H9 (cell line): ENCODE measurements around the gene SIX2. TPM values are rescaled to one million over a fixed set of nuclear protein-coding genes. Genes with fewer than 3 reads are reported as not detected.
A peak's percentile ranks its signal among the peaks of the same experiment; 100 is the strongest.

ENCODE experiments used
- DNase-seq: peaks from one replicate; pipeline ENCODE4 v3.0.0-alpha.2; 2017
- H2AFZ ChIP-seq: one replicate; pipeline ENCODE4 v1.6.1; 2013; ENCODE audit warnings: mild to moderate bottlenecking, low read length, control low read depth, moderate library complexity
- H2AK5ac ChIP-seq: 2 replicates; pipeline ENCODE4 v1.6.1; 2013; ENCODE audit warnings: low read length, control low read depth, mixed read lengths; ENCODE audit not compliant: insufficient read length
- H2BK120ac ChIP-seq: one replicate; pipeline ENCODE4 v1.6.1; 2013; ENCODE audit warnings: low read depth, mild to moderate bottlenecking, low read length, control low read depth, inconsistent platforms; ENCODE audit not compliant: poor library complexity, severe bottlenecking
- H2BK12ac ChIP-seq: 2 replicates; pipeline ENCODE4 v1.6.1; 2013; ENCODE audit warnings: low read length, control low read depth, mixed read lengths, low read depth; ENCODE audit not compliant: insufficient read length
- H2BK15ac ChIP-seq: 2 replicates; pipeline ENCODE4 v1.6.1; 2013; ENCODE audit warnings: low read depth, low read length, control low read depth
- H2BK20ac ChIP-seq: one replicate; pipeline ENCODE4 v1.6.1; 2013; ENCODE audit warnings: low read depth, mild to moderate bottlenecking, low read length, control low read depth, inconsistent platforms; ENCODE audit not compliant: poor library complexity, severe bottlenecking
- H2BK5ac ChIP-seq: 2 replicates; pipeline ENCODE4 v1.6.1; 2013; ENCODE audit warnings: low read length, control low read depth, mixed read lengths; ENCODE audit not compliant: insufficient read length
- H3K14ac ChIP-seq: 2 replicates; pipeline ENCODE4 v1.6.1; 2013; ENCODE audit warnings: low read length, control low read depth; ENCODE audit not compliant: insufficient read depth
- H3K18ac ChIP-seq: 2 replicates; pipeline ENCODE4 v1.6.1; 2013; ENCODE audit warnings: low read depth, mild to moderate bottlenecking, mixed read lengths, low read length, control low read depth; ENCODE audit not compliant: insufficient read length
- H3K23ac ChIP-seq: 2 replicates; pipeline ENCODE4 v1.6.1; 2013; ENCODE audit warnings: low read length, control low read depth, mixed read lengths, low read depth; ENCODE audit not compliant: insufficient read length
- H3K23me2 ChIP-seq: 2 replicates; pipeline ENCODE4 v1.6.1; 2013; ENCODE audit warnings: low read depth, mild to moderate bottlenecking, mixed read lengths, low read length, control low read depth; ENCODE audit not compliant: insufficient read length, poor library complexity, severe bottlenecking
- H3K27ac ChIP-seq: 2 replicates; pipeline ENCODE4 v1.5.1; 2013; ENCODE audit warnings: low read length, control low read depth, mixed read lengths, low read depth; ENCODE audit not compliant: insufficient read length
- H3K27me3 ChIP-seq: 2 replicates; pipeline ENCODE4 v1.6.1; 2013; ENCODE audit warnings: low read length, control low read depth, inconsistent platforms; ENCODE audit not compliant: insufficient read depth
- H3K4ac ChIP-seq: 2 replicates; pipeline ENCODE4 v1.6.1; 2013; ENCODE audit warnings: low read depth, mild to moderate bottlenecking, control low read depth, inconsistent platforms, low read length, moderate library complexity
- H3K4me1 ChIP-seq: 2 replicates; pipeline ENCODE4 v1.6.1; 2013; ENCODE audit warnings: low read length, control low read depth, inconsistent platforms; ENCODE audit not compliant: insufficient read depth
- H3K4me2 ChIP-seq: 2 replicates; pipeline ENCODE4 v1.6.1; 2013; ENCODE audit warnings: low read length, control low read depth, mixed read lengths; ENCODE audit not compliant: insufficient read length, insufficient read depth
- H3K56ac ChIP-seq: 2 replicates; pipeline ENCODE4 v1.6.1; 2013; ENCODE audit warnings: low read depth, mild to moderate bottlenecking, mixed read lengths, low read length, control low read depth; ENCODE audit not compliant: insufficient read length
- H3K79me1 ChIP-seq: 2 replicates; pipeline ENCODE4 v1.6.1; 2013; ENCODE audit warnings: low read depth, mild to moderate bottlenecking, moderate library complexity, low read length, control low read depth, inconsistent platforms; ENCODE audit not compliant: insufficient read depth, poor library complexity, severe bottlenecking
- H3K79me2 ChIP-seq: 2 replicates; pipeline ENCODE4 v1.6.1; 2013; ENCODE audit warnings: low read length, control low read depth, inconsistent platforms; ENCODE audit not compliant: insufficient read depth
- H3K9ac ChIP-seq: 2 replicates; pipeline ENCODE4 v1.6.1; 2013; ENCODE audit warnings: low read length, control low read depth, mixed read lengths; ENCODE audit not compliant: insufficient read length; ENCODE audit errors: extremely low read depth
- H3K9me3 ChIP-seq: one replicate; pipeline ENCODE4 v1.6.1; 2013; ENCODE audit warnings: low read depth, low read length, inconsistent platforms; ENCODE audit not compliant: control insufficient read depth
- H3T11ph ChIP-seq: one replicate; pipeline ENCODE4 v1.6.1; 2013; ENCODE audit warnings: mild to moderate bottlenecking, low read length, control low read depth, inconsistent platforms
- H4K20me1 ChIP-seq: one replicate; pipeline ENCODE4 v1.6.1; 2013; ENCODE audit not compliant: control insufficient read depth, insufficient read length, insufficient read depth
- H4K5ac ChIP-seq: 2 replicates; pipeline ENCODE4 v1.6.1; 2013; ENCODE audit warnings: low read depth, mild to moderate bottlenecking, mixed read lengths, low read length, control low read depth; ENCODE audit not compliant: insufficient read length
- H4K8ac ChIP-seq: replicated peaks from 2 replicates; pipeline ENCODE4 v1.6.1; 2013; ENCODE audit warnings: low read length, control low read depth, mixed read lengths, low read depth; ENCODE audit not compliant: insufficient read length
- H4K91ac ChIP-seq: 2 replicates; pipeline ENCODE4 v1.6.1; 2013; ENCODE audit warnings: low read depth, mild to moderate bottlenecking, moderate library complexity, mixed read lengths, low read length, control low read depth; ENCODE audit not compliant: insufficient read length
- H3K27ac Mint-ChIP-seq, 3 experiments: 2 replicates in 2 of 3; 3 replicates in 1 of 3; pipeline ENCODE4 v1.8.0; 2020 to 2021; ENCODE audit warnings: mixed read lengths in 3 of 3, mild to moderate bottlenecking in 1 of 3, moderate library complexity in 1 of 3
- H3K27me3 Mint-ChIP-seq: 2 replicates; pipeline ENCODE4 v1.8.0; 2021; ENCODE audit warnings: low read depth, mild to moderate bottlenecking, moderate library complexity, mixed read lengths
- H3K36me3 Mint-ChIP-seq, 3 experiments: 2 replicates in 2 of 3; 3 replicates in 1 of 3; pipeline ENCODE4 v1.8.0; 2020 to 2021; ENCODE audit warnings: low read depth in 3 of 3, mixed read lengths in 3 of 3; ENCODE audit not compliant: insufficient read depth in 1 of 3
- H3K4me1 Mint-ChIP-seq, 2 experiments: 2 replicates each; pipeline ENCODE4 v1.8.0; 2020; ENCODE audit warnings: mixed read lengths in 2 of 2
- H3K4me3 Mint-ChIP-seq, 2 experiments: 2 replicates in 1 of 2; 3 replicates in 1 of 2; pipeline ENCODE4 v1.8.0; 2020 to 2021; ENCODE audit warnings: mild to moderate bottlenecking in 2 of 2, mixed read lengths in 2 of 2, moderate library complexity in 1 of 2
- H3K9me3 Mint-ChIP-seq, 2 experiments: 2 replicates in 1 of 2; 3 replicates in 1 of 2; pipeline ENCODE4 v1.8.0; 2020; ENCODE audit warnings: mild to moderate bottlenecking in 2 of 2, mixed read lengths in 2 of 2, moderate library complexity in 1 of 2
- CTCF ChIP-seq: fragments of 200-600 bp; sonication (generic); conservative IDR thresholded peaks from 3 replicates; pipeline ENCODE4 v1.8.0; 2021; ENCODE audit warnings: antibody characterized with exemption, mild to moderate bottlenecking
- WGBS: extraction: QIAGEN DNeasy Blood & Tissue Kit; methylation state at CpG from one replicate; pipeline ENCODE4 v1.1.7; 2013; ENCODE audit warnings: missing lambda C conversion rate, low lambda C conversion rate, mixed read lengths; ENCODE audit not compliant: insufficient read length; ENCODE audit errors: extremely low coverage; 5-methylcytosine and 5-hydroxymethylcytosine counted together
- total RNA-seq: library from RNA; stranded (reverse); gene quantifications from 2 replicates; pipeline ENCODE4 v1.2.1, GENCODE V29; 2021

SIX2 gene
- total RNA-seq, 1 experiment from 2014 or later = not detected

GRCh38 chr2:45031028-45031427 lies 21.8 kb upstream of the SIX2 start:
- no peak overlapping the region for H2BK20ac ChIP-seq
- H3K27me3 ChIP-seq = no peaks in the 10 kb centered on the region

More at GRCh38 chr2:45031028-45031427, 21.8 kb upstream of the SIX2 start:
- Histone ChIP-seq H2BK15ac (no peak overlapping the region), H4K91ac (no peak overlapping the region), H4K20me1 (no peaks in the 10 kb centered on the region), H3T11ph (no peak overlapping the region), H3K23ac (no peak overlapping the region), H3K14ac (no peak overlapping the region; the same call in 1 of the 2 replicates), H2BK12ac (no peak overlapping the region), H3K79me2 (no peaks in the 10 kb centered on the region), H3K18ac (no peak overlapping the region), H3K79me1 (no peaks in the 10 kb centered on the region), H2BK5ac (no peak overlapping the region), H2BK120ac (no peak overlapping the region), H3K27ac (no peak overlapping the region), H3K23me2 (no peaks in the 10 kb centered on the region), H3K56ac (no peak overlapping the region), H4K5ac (no peak overlapping the region), H2AK5ac (no peak overlapping the region), H3K4me2 (no peak overlapping the region), H3K9ac (no peak overlapping the region), H2AFZ (no peak overlapping the region), H3K4ac (no peak overlapping the region), H3K9me3 (no peaks in the 10 kb centered on the region), H4K8ac (no peak overlapping the region), H3K4me1 (no peaks in the 10 kb centered on the region)
- DNase-seq = no peak
- peaks cover 6% of the 10 kb centered on the region for H3K27me3 Mint-ChIP-seq
- H3K27ac Mint-ChIP-seq = peak overlapping the region in 1 of 3 experiments; percentile 45; a peak in 2 of 7 replicates
- no peaks in the 10 kb centered on the region for H3K36me3 Mint-ChIP-seq
- no CpG with 5 or more reads among the region's 3 CpGs for WGBS
- no peaks in the 10 kb centered on the region for H3K9me3 Mint-ChIP-seq
- TF ChIP-seq CTCF = no peak
- H3K4me3 Mint-ChIP-seq = no peak overlapping the region
- H3K4me1 Mint-ChIP-seq = peaks cover 6% of the 10 kb centered on the region in 2 experiments; a peak in 3 of 4 replicates
